AG09319 (cell line): ENCODE measurements around the gene CARNS1.

Source experiments
- DNase-seq: peaks from one replicate; pipeline ENCODE4 v3.0.0-alpha.2; 2010; ENCODE audit warnings: low read depth; ENCODE audit errors: extremely low read depth
- CTCF ChIP-seq: IDR thresholded peaks from 2 replicates; pipeline ENCODE4 v1.5.1; 2011; ENCODE audit warnings: low read depth, mild to moderate bottlenecking, inconsistent platforms, low read length, moderate library complexity

Gene CARNS1

GRCh38 chr11:67417425-67417824, 1.9 kb downstream of the CARNS1 start:
- TF ChIP-seq CTCF = no peak
- DNase-seq = no peak

- TF ChIP-seq CTCF = no peak
- DNase-seq = no peak
These were observed 3.2 kb downstream of the CARNS1 start for GRCh38 chr11:67418476-67419281.

DNA sequence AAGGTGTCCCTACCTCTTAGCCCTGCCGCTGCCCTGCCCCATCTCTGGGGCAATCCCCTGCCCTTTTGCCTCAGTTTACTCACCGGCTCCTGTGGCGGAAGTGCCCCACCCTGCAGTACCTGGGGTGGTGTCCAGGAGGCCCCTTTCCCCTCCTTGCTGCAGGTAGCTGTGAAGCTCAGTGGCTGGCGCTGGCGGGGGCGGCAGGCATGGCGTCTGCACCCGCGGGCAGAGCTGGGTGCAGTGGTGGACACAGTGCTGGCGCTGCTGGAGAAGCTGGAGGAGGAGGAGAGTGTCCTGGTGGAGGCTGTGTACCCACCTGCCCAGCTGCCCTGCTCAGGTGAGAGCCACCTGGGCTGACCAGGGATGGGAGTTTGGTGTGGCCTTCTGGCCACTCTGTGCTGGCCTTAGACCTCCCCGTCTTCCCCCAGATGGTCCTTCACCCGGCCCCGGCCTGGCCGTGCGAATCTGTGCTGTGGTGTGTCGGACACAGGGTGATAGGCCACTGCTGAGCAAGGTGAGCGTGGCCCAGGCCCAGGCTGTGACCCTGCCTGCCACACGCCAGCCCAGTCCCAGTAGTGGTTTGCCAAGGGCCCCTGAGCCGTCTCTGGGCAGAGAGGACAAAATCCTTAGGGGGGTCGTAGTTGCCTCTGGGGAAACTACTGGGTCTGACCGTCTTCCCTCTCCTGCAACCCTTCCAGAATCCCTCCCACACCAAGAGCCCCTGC, 4.0 kb downstream of the CARNS1 start:
- no peak for DNase-seq

DNA sequence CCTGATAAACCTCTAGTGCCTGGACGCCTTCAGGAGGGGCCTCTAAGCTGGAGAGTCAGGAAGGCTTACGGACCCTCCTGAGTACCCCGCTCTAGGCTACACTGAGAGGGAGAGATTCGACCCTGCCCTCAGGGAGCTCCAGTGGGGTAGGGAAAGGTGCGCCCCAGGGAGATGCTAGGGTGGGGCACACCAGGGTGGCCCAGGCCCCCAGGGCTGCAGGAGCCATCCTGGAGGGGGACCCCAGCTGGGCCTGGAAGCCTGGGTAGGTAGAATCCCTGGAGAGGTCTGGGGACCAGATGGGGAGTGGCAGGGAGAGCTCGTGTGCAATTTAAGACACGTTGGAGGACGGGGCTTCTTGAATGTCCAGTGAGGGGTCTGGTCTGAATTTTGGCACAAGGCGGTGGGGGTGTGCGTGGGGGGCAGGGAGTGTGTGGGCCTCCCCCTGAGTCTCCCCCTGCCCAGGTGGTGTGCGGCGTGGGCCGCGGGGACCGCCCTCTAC, 4.7 kb downstream of the CARNS1 start:
- no peak for DNase-seq
- no peak for TF ChIP-seq CTCF

More for the DNA sequence above, 4.0 kb downstream of the CARNS1 start:
- TF ChIP-seq CTCF = no peak

GRCh38 chr11:67420646-67421429, 5.4 kb downstream of the CARNS1 start:
- DNase-seq = peak; percentile 57
- TF ChIP-seq CTCF = no peak

DNA sequence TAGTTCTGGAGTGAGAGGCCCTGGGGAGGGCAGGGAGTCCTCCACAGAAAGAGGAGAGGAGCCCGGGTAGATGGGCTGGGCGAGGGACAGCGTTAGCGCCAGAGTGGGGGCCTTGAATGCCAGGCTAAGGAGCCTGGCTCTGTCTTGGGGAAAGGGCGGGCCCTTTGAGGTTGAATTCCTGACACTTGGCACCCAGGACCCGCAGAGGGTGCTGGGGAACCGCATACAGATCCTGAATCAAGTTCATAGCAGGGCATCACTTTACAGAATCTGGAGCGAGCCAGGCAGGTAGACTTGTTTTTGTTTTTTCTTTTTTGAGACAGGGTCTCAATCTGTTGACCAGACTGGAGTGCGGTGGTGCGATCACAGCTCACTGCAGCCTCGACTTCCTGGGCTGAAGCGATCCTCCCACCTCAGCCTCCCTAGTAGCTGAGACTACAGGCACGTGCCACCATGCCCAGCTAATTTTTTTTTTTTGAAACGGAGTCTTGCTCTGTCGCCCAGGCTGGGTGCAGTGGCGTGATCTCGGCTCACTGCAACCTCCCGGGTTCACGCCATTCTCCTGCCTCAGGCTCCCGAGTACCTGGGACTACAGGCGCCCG, 6.1 kb downstream of the CARNS1 start:
- TF ChIP-seq CTCF = no peak
- no peak for DNase-seq
